ENCODE results near the gene SLC26A3.

The SLC26A3 gene

GRCh38 chr7:107815254-107815882 is 12.3 kb upstream of the SLC26A3 start:
- DNase-seq, result no peak

GRCh38 chr7:107813524-107813923 is 10.5 kb upstream of the SLC26A3 start:
- no peak for DNase-seq

- no peak for DNase-seq
These were observed 8.9 kb upstream of the SLC26A3 start for GRCh38 chr7:107811934-107812333.

- no peak for DNase-seq
These were observed 7.6 kb upstream of the SLC26A3 start for GRCh38 chr7:107810626-107811025.

- DNase-seq, result no peak
These were observed 6.2 kb upstream of the SLC26A3 start for GRCh38 chr7:107809179-107809578.

GRCh38 chr7:107799647-107800264 is 3.3 kb downstream of the SLC26A3 start:
- DNase-seq, result no peak

- DNase-seq, result no peak
These were observed 10.7 kb downstream of the SLC26A3 start for GRCh38 chr7:107792364-107792763.

- no peak for DNase-seq
These were observed 13.4 kb downstream of the SLC26A3 start for GRCh38 chr7:107789647-107790046.

GRCh38 chr7:107788662-107789061 is 14.4 kb downstream of the SLC26A3 start:
- DNase-seq, result no peak

- DNase-seq, result no peak
These were observed 14.8 kb downstream of the SLC26A3 start for GRCh38 chr7:107788216-107788615.

- DNase-seq, result no peak
These were observed 17.1 kb downstream of the SLC26A3 start for GRCh38 chr7:107785926-107786325.

GRCh38 chr7:107785170-107785569 is 17.9 kb downstream of the SLC26A3 start:
- no peak for DNase-seq

- no peak for DNase-seq
These were observed 19.4 kb downstream of the SLC26A3 start for GRCh38 chr7:107783648-107784047.

- no peak for DNase-seq
These were observed 20.6 kb downstream of the SLC26A3 start for GRCh38 chr7:107782374-107782773.

GRCh38 chr7:107779647-107780099 is 23.4 kb downstream of the SLC26A3 start:
- no peak for DNase-seq

GRCh38 chr7:107778283-107778682 is 24.7 kb downstream of the SLC26A3 start:
- no peak for DNase-seq

- DNase-seq, result no peak
These were observed 25.3 kb downstream of the SLC26A3 start for GRCh38 chr7:107777702-107778101.

- no peak for DNase-seq
These were observed 30.0 kb downstream of the SLC26A3 start for GRCh38 chr7:107773027-107773426.

- DNase-seq, result no peak
These were observed 34.8 kb downstream of the SLC26A3 start for GRCh38 chr7:107768263-107768662.

GRCh38 chr7:107767391-107767790 is 35.6 kb downstream of the SLC26A3 start:
- no peak for DNase-seq

- DNase-seq, result no peak
These were observed 44.4 kb downstream of the SLC26A3 start for GRCh38 chr7:107758667-107759066.

GRCh38 chr7:107754642-107755041 is 48.4 kb downstream of the SLC26A3 start:
- no peak for DNase-seq

GRCh38 chr7:107751113-107751512 is 51.9 kb downstream of the SLC26A3 start:
- no peak for DNase-seq

- DNase-seq, result no peak
These were observed 57.0 kb downstream of the SLC26A3 start for GRCh38 chr7:107746006-107746405.

GRCh38 chr7:107744345-107744750 is 58.7 kb downstream of the SLC26A3 start:
- no peak for DNase-seq
